Hematopoietic multipotent progenitor cell treated with erythropoietin and hydrocortisone succinate and interleukin-3 and kit ligand, for 17 days (in vitro differentiated cells): Measurements from ENCODE around the gene DUSP5.
A peak's percentile ranks its signal among the peaks of the same experiment; 100 is the strongest.

Experiments used
- DNase-seq: peaks from one replicate; pipeline ENCODE4 v3.0.0-alpha.2; 2015; ENCODE audit warnings: low spot score

The DUSP5 gene

GRCh38 chr10:110501142-110501937 lies 3.6 kb downstream of the DUSP5 start:
- peak; percentile 35 for DNase-seq

- DNase-seq = no peak
Measured at GRCh38 chr10:110502072-110502845, 4.6 kb downstream of the DUSP5 start.

- peak; percentile 20 for DNase-seq
Measured at GRCh38 chr10:110502851-110503301, 5.2 kb downstream of the DUSP5 start.

- DNase-seq = no peak
Measured at GRCh38 chr10:110503528-110504110, 5.9 kb downstream of the DUSP5 start.

- peak; percentile 47 for DNase-seq
Measured at GRCh38 chr10:110504111-110504735, 6.5 kb downstream of the DUSP5 start.

- DNase-seq = no peak
Measured at GRCh38 chr10:110505130-110505770, 7.5 kb downstream of the DUSP5 start.

GRCh38 chr10:110506448-110506847 lies 8.7 kb downstream of the DUSP5 start:
- DNase-seq = no peak

- no peak for DNase-seq
Measured at GRCh38 chr10:110507346-110507745, 9.6 kb downstream of the DUSP5 start.

GRCh38 chr10:110508159-110508788 lies 10.6 kb downstream of the DUSP5 start:
- no peak for DNase-seq

GRCh38 chr10:110508806-110509544 lies 11.3 kb downstream of the DUSP5 start:
- DNase-seq = no peak

- DNase-seq = no peak
Measured at GRCh38 chr10:110509560-110509959, 11.9 kb downstream of the DUSP5 start.

- no peak for DNase-seq
Measured at GRCh38 chr10:110510086-110510485, 12.4 kb downstream of the DUSP5 start.

GRCh38 chr10:110510730-110511129 lies 13.0 kb downstream of the DUSP5 start:
- DNase-seq = no peak

GRCh38 chr10:110511734-110512449 lies 14.2 kb downstream of the DUSP5 start:
- DNase-seq = no peak

GRCh38 chr10:110512461-110513187 lies 14.9 kb downstream of the DUSP5 start:
- no peak for DNase-seq

GRCh38 chr10:110513949-110514348 lies 16.2 kb downstream of the DUSP5 start:
- no peak for DNase-seq

- DNase-seq = no peak
Measured at GRCh38 chr10:110514848-110515247, 17.1 kb downstream of the DUSP5 start.

- no peak for DNase-seq
Measured at GRCh38 chr10:110516815-110517492, 19.2 kb downstream of the DUSP5 start.
